K562 (cell line): Measurements from ENCODE around the gene ATXN7L2. TPM values are rescaled to one million over a fixed set of nuclear protein-coding genes. Genes with fewer than 3 reads are reported as not detected.

ENCODE experiments used
- CHAMP1 ChIP-seq: fragments of 450-650 bp; IDR thresholded peaks from 2 replicates; pipeline ENCODE4 v1.6.1; 2016; ENCODE audit warnings: mild to moderate bottlenecking
- FIP1L1 ChIP-seq: fragments of 200-400 bp; formaldehyde crosslinking; IDR thresholded peaks from 2 replicates; pipeline ENCODE4 v1.6.1; 2018; ENCODE audit warnings: mild to moderate bottlenecking, low read depth, low read length; ENCODE audit not compliant: poor library complexity, severe bottlenecking
- FOXA3 ChIP-seq, 2 experiments: fragments of 450-650 bp in 1 of 2; sonication (generic) in 1 of 2; formaldehyde crosslinking; IDR thresholded peaks in 1 of 2; conservative IDR thresholded peaks in 1 of 2; 2 replicates each; pipeline versions ENCODE4 v1.4.0 to v1.8.0; 2020 to 2022; ENCODE audit warnings: mild to moderate bottlenecking in 2 of 2, missing genetic modification reagents in 1 of 2
- FOXO4 ChIP-seq: fragments of 450-650 bp; formaldehyde crosslinking; IDR thresholded peaks from 2 replicates; pipeline ENCODE4 v1.4.0; 2020; ENCODE audit warnings: mild to moderate bottlenecking, moderate library complexity
- IRF9 ChIP-seq: fragments of 450-650 bp; IDR thresholded peaks from 2 replicates; pipeline ENCODE4 v1.6.1; 2016; ENCODE audit warnings: missing biosample characterization, missing genetic modification characterization
- MTA3 ChIP-seq: fragments of 450-650 bp; formaldehyde crosslinking; IDR thresholded peaks from 2 replicates; pipeline ENCODE4 v1.6.1; 2017; ENCODE audit warnings: mild to moderate bottlenecking, borderline replicate concordance
- NFATC3 ChIP-seq: fragments of 450-650 bp; IDR thresholded peaks from 2 replicates; pipeline ENCODE4 v1.6.1; 2017; ENCODE audit warnings: mild to moderate bottlenecking
- NONO ChIP-seq, 2 experiments: fragments of 200-400 bp in 1 of 2; fragments of 450-650 bp in 1 of 2; formaldehyde crosslinking in 1 of 2; IDR thresholded peaks; 2 replicates each; pipeline ENCODE4 v1.6.1; 2017; ENCODE audit warnings: low read depth in 2 of 2, mild to moderate bottlenecking in 2 of 2, moderate library complexity in 2 of 2, low read length in 1 of 2
- NR2C2 ChIP-seq, 2 experiments: fragments of 200-800 bp in 1 of 2; sonication (Bioruptor generic) in 1 of 2; sonication (generic) in 1 of 2; formaldehyde crosslinking in 1 of 2; IDR thresholded peaks; 2 replicates each; pipeline versions ENCODE4 v1.6.1 to v1.8.0; 2016 to 2022; ENCODE audit warnings: mild to moderate bottlenecking in 1 of 2, missing compliant biosample characterization in 1 of 2, missing genetic modification characterization in 1 of 2, missing genetic modification reagents in 1 of 2
- PHF20 ChIP-seq: fragments of 450-650 bp; IDR thresholded peaks from 2 replicates; pipeline ENCODE4 v1.6.1; 2018; ENCODE audit not compliant: partially characterized antibody
- RUNX1 ChIP-seq: sonication (generic); IDR thresholded peaks from 2 replicates; pipeline ENCODE4 v1.6.1; 2016; ENCODE audit warnings: antibody characterized with exemption, low read depth
- SREBF1 ChIP-seq: fragments of 150-350 bp; IDR thresholded peaks from 2 replicates; pipeline ENCODE4 v1.6.1; 2014; ENCODE audit warnings: antibody characterized with exemption, low read depth, low read length, borderline replicate concordance
- SREBF2 ChIP-seq: sonication (generic); formaldehyde crosslinking; IDR thresholded peaks from 2 replicates; pipeline ENCODE4 v1.4.0; 2020; ENCODE audit warnings: mild to moderate bottlenecking, missing genetic modification reagents
- TEAD1 ChIP-seq, 2 experiments: fragments of 450-650 bp in 1 of 2; sonication (generic) in 1 of 2; formaldehyde crosslinking; IDR thresholded peaks; 2 replicates each; pipeline versions ENCODE4 v1.4.0 to v1.8.0; 2020 to 2022; ENCODE audit warnings: mild to moderate bottlenecking in 2 of 2, missing genetic modification reagents in 1 of 2
- TGIF2 ChIP-seq: sonication (generic); formaldehyde crosslinking; IDR thresholded peaks from 2 replicates; pipeline ENCODE4 v1.8.1; 2022; ENCODE audit warnings: mild to moderate bottlenecking, missing genetic modification reagents, moderate library complexity
- THRB ChIP-seq: fragments of 450-650 bp; formaldehyde crosslinking; conservative IDR thresholded peaks from 2 replicates; pipeline ENCODE4 v1.4.0; 2022; ENCODE audit warnings: mild to moderate bottlenecking, missing genetic modification characterization
- ZBTB12 ChIP-seq: fragments of 250-450 bp; sonication (Bioruptor Pico); IDR thresholded peaks from 2 replicates; pipeline ENCODE4 v1.4.0; 2020
- ZC3H8 ChIP-seq: fragments of 450-650 bp; IDR thresholded peaks from 2 replicates; pipeline ENCODE4 v1.6.1; 2017
- ZKSCAN1 ChIP-seq: fragments of 150-350 bp; IDR thresholded peaks from 2 replicates; pipeline ENCODE4 v1.6.1; 2016; ENCODE audit warnings: low read depth, low read length
- ZNF232 ChIP-seq: sonication (generic); formaldehyde crosslinking; IDR thresholded peaks from 2 replicates; pipeline ENCODE4 v1.8.0; 2022; ENCODE audit warnings: mild to moderate bottlenecking, missing genetic modification reagents
- ZNF408 ChIP-seq: fragments of 250-450 bp; sonication (Bioruptor Pico); IDR thresholded peaks from 2 replicates; pipeline ENCODE4 v1.4.0; 2020; ENCODE audit warnings: low read depth, mild to moderate bottlenecking, moderate library complexity
- ZNF436 ChIP-seq: fragments of 250-450, 450-650 bp; sonication (Bioruptor Pico); formaldehyde crosslinking; IDR thresholded peaks from 2 replicates; pipeline ENCODE4 v1.7.0; 2020; ENCODE audit warnings: mild to moderate bottlenecking
- polyA plus RNA-seq, 8 experiments: library from polyadenylated mRNA; depleted of rRNA in 4 of 8; stranded (reverse) in 5 of 8; unstranded in 3 of 8; fragments of >200 nt; fragmentation: Nextera tagmentation in 2 of 8; fragmentation: Illumina TruSeq in 1 of 8; extraction: Ambion mirVana in 2 of 8; extraction: Trizol in 1 of 8; gene quantifications; 2 replicates each; pipeline versions ENCODE4 v1.2.1 to v1.2.3, GENCODE V29; 2011 to 2014; ENCODE audit warnings: inconsistent platforms in 1 of 8, missing spikeins in 1 of 8
- total RNA-seq, 7 experiments: library from RNA; depleted of rRNA in 6 of 7; stranded (reverse); fragments of >200 nt in 6 of 7; fragmentation: Illumina TruSeq in 2 of 7; extraction: Trizol in 2 of 7; gene quantifications; 2 replicates each; pipeline versions ENCODE4 v1.2.1 to v1.2.3, GENCODE V29; 2011 to 2021; ENCODE audit warnings: low replicate concordance in 1 of 7

Gene ATXN7L2
- total and polyA plus RNA-seq, 9 of the 15 experiments (the other 6 are each of a cell fraction or from before 2014, with no cell fraction given) = 0.21 to 10.4 (median 5.8) TPM

- TF ChIP-seq CHAMP1 (no peak), ZC3H8 (no peak), TGIF2 (CRISPR knock-in tag) (no peak), NFATC3 (no peak), NR2C2 (CRISPR knock-in tag; IDR thresholded peaks at IDR 0.05) (no peak), NR2C2 (tag; IDR thresholded peaks at IDR 0.05) (no peak), NONO (IDR thresholded peaks at IDR 0.05; ENCODE audit: low read depth in 2 of 2, low read length in 1 of 2) (no peak), RUNX1 (no peak), IRF9 (no peak), ZNF408 (no peak), ZBTB12 (CRISPR knock-in tag) (no peak), THRB (CRISPR knock-in tag) (no peak), ZNF436 (CRISPR knock-in tag) (no peak), TEAD1 (CRISPR knock-in tag; IDR thresholded peaks at IDR 0.05) (0 out of 4 replicates have a peak, but pooled peaks of 1 of the 2 experiments have one; percentile 47), PHF20 (no peak), ZNF232 (CRISPR knock-in tag) (peak; percentile 77), SREBF1 (no peak), FIP1L1 (no peak), ZKSCAN1 (no peak), FOXO4 (CRISPR knock-in tag) (no peak), SREBF2 (CRISPR knock-in tag) (no peak), MTA3 (no peak), FOXA3 (CRISPR knock-in tag; conservative IDR thresholded peaks at IDR 0.05 in 1 of 2, IDR thresholded peaks at IDR 0.05 in 1 of 2) (0 out of 4 replicates have a peak, but pooled peaks of 1 of the 2 experiments have one; percentile 33)
Measured at GRCh38 chr1:109478806-109479205, 4.9 kb upstream of the ATXN7L2 start (continued).
